Measurements from ENCODE around the gene RNF207. TPM values are rescaled to one million over a fixed set of nuclear protein-coding genes. Genes with fewer than 3 reads are reported as not detected.

RNF207 gene
- total RNA-seq, 1 donor from 2014 or later: 20.1 TPM

GRCh38 chr1:6223617-6224016, 17.7 kb downstream of the RNF207 start:
- DNase-seq (ENCODE audit: low read depth): no peak
- Histone ChIP-seq H3K36me3 (ENCODE audit: control insufficient read depth, insufficient read depth, low read length) (peaks cover 1% of the 10 kb centered on the region), H3K4me3 (ENCODE audit: low read depth, low read length) (no peak overlapping the region), H3K27me3 (ENCODE audit: control insufficient read depth, insufficient read depth, low read length) (no peaks in the 10 kb centered on the region)
- TF ChIP-seq, protein P1, sequence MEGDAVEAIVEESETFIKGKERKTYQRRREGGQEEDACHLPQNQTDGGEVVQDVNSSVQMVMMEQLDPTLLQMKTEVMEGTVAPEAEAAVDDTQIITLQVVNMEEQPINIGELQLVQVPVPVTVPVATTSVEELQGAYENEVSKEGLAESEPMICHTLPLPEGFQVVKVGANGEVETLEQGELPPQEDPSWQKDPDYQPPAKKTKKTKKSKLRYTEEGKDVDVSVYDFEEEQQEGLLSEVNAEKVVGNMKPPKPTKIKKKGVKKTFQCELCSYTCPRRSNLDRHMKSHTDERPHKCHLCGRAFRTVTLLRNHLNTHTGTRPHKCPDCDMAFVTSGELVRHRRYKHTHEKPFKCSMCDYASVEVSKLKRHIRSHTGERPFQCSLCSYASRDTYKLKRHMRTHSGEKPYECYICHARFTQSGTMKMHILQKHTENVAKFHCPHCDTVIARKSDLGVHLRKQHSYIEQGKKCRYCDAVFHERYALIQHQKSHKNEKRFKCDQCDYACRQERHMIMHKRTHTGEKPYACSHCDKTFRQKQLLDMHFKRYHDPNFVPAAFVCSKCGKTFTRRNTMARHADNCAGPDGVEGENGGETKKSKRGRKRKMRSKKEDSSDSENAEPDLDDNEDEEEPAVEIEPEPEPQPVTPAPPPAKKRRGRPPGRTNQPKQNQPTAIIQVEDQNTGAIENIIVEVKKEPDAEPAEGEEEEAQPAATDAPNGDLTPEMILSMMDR (IDR thresholded peaks at IDR 0.05; ENCODE audit: insufficient read depth, low read length, poor library complexity, severe bottlenecking): no peak

GRCh38 chr1:6224718-6225117, 18.8 kb downstream of the RNF207 start:
- Histone ChIP-seq H3K4me3 (ENCODE audit: low read depth, low read length) (no peak overlapping the region), H3K27me3 (ENCODE audit: control insufficient read depth, insufficient read depth, low read length) (no peaks in the 10 kb centered on the region), H3K36me3 (ENCODE audit: control insufficient read depth, insufficient read depth, low read length) (peaks cover 1% of the 10 kb centered on the region)
- TF ChIP-seq, protein P1 (IDR thresholded peaks at IDR 0.05; ENCODE audit: insufficient read depth, low read length, poor library complexity, severe bottlenecking): no peak
- DNase-seq (ENCODE audit: low read depth): no peak

DNA sequence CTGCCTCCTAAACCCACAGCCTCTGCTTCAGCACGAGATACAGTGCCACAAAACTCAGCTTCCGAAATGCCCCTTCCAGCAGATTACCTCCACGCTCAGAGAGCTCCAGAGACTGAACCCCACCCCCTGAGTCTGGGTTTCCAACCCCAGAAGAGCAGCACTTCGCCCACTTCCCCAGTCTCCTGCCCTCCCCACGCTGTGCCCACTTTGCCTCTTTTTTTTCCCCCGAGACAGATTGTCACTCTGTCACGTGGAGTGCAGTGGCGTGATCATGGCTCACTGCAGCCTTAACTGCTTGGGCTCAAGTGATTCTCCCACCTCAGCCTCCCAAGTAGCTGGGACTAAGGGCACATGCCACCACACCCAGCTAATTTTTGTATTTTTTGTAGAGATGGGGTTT, 19.7 kb downstream of the RNF207 start:
- DNase-seq (ENCODE audit: low read depth): no peak
- TF ChIP-seq, protein P1 (IDR thresholded peaks at IDR 0.05; ENCODE audit: insufficient read depth, low read length, poor library complexity, severe bottlenecking): no peak
- Histone ChIP-seq H3K27me3 (ENCODE audit: control insufficient read depth, insufficient read depth, low read length) (no peaks in the 10 kb centered on the region), H3K4me3 (ENCODE audit: low read depth, low read length) (no peak overlapping the region), H3K36me3 (ENCODE audit: control insufficient read depth, insufficient read depth, low read length) (peaks cover 1% of the 10 kb centered on the region)

DNA sequence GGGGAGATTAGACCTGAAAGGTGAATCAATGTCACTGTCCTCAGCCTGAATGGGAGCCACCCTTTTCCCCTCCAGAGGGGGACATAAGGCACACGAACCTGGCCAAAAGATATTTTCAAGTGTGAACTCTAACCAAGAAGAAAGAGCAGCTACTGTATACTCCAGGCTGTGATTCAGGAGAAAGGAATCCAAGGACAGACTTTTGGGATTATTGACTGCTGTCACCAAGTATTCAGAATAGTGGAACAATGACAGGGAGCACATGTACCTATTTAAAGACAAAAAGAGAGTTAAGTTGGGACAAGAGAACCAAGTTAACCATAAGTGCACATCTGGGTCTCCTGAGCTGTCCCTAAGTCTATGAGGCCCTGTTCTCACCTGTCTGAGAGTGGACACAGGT, 27.5 kb downstream of the RNF207 start:
- DNase-seq (ENCODE audit: low read depth): no peak
- peaks cover 2% of the 10 kb centered on the region for H3K27me3 ChIP-seq (ENCODE audit: control insufficient read depth, insufficient read depth, low read length)
- TF ChIP-seq, protein P1 (IDR thresholded peaks at IDR 0.05; ENCODE audit: insufficient read depth, low read length, poor library complexity, severe bottlenecking): no peak
- H3K4me3 ChIP-seq (ENCODE audit: low read depth, low read length): no peak overlapping the region
- peaks cover 3% of the 10 kb centered on the region for H3K36me3 ChIP-seq (ENCODE audit: control insufficient read depth, insufficient read depth, low read length)

DNA sequence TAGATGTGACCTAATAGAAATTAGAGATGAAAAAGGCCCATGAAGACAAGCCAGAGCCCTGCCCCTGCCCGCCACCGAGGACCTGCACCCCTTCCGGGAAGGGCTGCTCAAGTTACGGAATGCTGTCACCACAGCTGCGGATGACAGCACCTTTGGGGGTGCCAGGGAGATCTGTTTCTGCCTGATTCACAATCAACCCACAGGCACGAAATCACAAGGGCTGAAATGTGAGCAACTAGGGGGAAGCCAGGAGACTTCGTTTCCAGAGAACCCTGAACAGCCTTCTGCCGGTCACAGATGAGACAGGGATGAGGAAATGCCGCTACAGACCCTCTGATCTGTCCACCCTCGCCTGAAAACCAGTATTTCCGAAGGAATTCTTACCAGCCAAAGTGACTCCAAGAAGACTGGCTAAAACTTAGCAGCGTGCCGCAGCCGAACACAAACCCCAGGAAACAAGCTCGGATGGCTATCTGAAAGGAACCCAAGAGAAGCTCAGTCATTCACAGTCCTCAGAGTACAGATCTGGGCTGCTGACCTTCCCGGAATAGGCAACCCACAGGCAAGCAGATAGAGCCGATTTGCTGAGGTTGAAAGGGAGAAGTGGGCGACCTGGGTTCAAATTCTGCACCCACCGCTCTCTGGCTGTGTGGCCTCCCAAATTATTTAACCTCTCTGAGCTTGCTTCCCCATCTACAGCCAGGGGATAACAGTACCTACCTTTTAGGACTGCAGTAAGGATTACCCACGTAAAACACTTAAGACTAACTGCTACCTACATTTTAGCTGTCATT, 28.8 kb downstream of the RNF207 start:
- H3K4me3 ChIP-seq (ENCODE audit: low read depth, low read length): peak overlapping the region; percentile 70
- peaks cover 8% of the 10 kb centered on the region for H3K27me3 ChIP-seq (ENCODE audit: control insufficient read depth, insufficient read depth, low read length)
- TF ChIP-seq, protein P1 (IDR thresholded peaks at IDR 0.05; ENCODE audit: insufficient read depth, low read length, poor library complexity, severe bottlenecking): no peak
- peaks cover 3% of the 10 kb centered on the region for H3K36me3 ChIP-seq (ENCODE audit: control insufficient read depth, insufficient read depth, low read length)
- no peak for DNase-seq (ENCODE audit: low read depth)

DNA sequence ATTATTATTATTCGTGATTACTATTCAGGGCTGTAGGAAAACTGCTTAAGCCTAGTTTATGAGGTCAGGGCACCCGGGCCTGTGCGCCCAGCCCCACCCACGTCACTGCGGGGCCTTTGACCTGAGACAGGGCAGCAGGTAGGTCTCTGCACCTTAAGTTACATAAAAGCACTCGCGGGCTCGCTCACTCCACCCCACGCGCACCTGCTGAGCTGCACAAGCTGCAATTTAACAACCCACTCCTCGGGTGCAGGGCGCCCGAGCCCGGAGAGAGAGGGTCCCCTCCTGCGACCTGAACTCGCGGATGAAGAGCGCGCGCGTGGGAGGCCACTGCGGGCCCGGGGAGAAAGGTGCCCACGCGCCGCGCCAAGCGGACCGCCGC, 29.4 kb downstream of the RNF207 start:
- TF ChIP-seq, protein P1 (IDR thresholded peaks at IDR 0.05; ENCODE audit: insufficient read depth, low read length, poor library complexity, severe bottlenecking): no peak
- Histone ChIP-seq H3K4me3 (ENCODE audit: low read depth, low read length) (peak overlapping the region; percentile 70), H3K36me3 (ENCODE audit: control insufficient read depth, insufficient read depth, low read length) (peaks cover 3% of the 10 kb centered on the region), H3K27me3 (ENCODE audit: control insufficient read depth, insufficient read depth, low read length) (peaks cover 11% of the 10 kb centered on the region)
- no peak for DNase-seq (ENCODE audit: low read depth)

All from kidney epithelial cell (primary cell).